Trophoblast cell (in vitro differentiated cells and primary cell): ENCODE measurements around the gene POC5.

ENCODE experiments used
- DNase-seq, 2 donors: peaks; one replicate each; pipeline ENCODE4 v3.0.0-alpha.2; 2016
- H2AFZ ChIP-seq: 2 replicates; pipeline ENCODE4 v1.6.1; 2013; ENCODE audit warnings: low read length, moderate library complexity, mild to moderate bottlenecking; ENCODE audit not compliant: insufficient read depth, poor library complexity
- H2AK5ac ChIP-seq: 2 replicates; pipeline ENCODE4 v1.6.1; 2013; ENCODE audit warnings: mild to moderate bottlenecking, low read length
- H2BK120ac ChIP-seq: 2 replicates; pipeline ENCODE4 v1.6.1; 2013; ENCODE audit warnings: low read length, mild to moderate bottlenecking, moderate library complexity; ENCODE audit not compliant: insufficient read depth, poor library complexity
- H2BK12ac ChIP-seq: 2 replicates; pipeline ENCODE4 v1.6.1; 2013; ENCODE audit warnings: mild to moderate bottlenecking, low read length, moderate library complexity
- H2BK5ac ChIP-seq: 2 replicates; pipeline ENCODE4 v1.6.1; 2013; ENCODE audit warnings: low read length, low read depth, moderate library complexity, mild to moderate bottlenecking; ENCODE audit not compliant: poor library complexity
- H3K14ac ChIP-seq: 2 replicates; pipeline ENCODE4 v1.6.1; 2013; ENCODE audit warnings: mild to moderate bottlenecking, low read length
- H3K18ac ChIP-seq: 2 replicates; pipeline ENCODE4 v1.6.1; 2013; ENCODE audit warnings: mild to moderate bottlenecking, low read length
- H3K23ac ChIP-seq: 2 replicates; pipeline ENCODE4 v1.6.1; 2013; ENCODE audit warnings: low read length
- H3K27ac ChIP-seq: 2 replicates; pipeline ENCODE4 v1.5.1; 2013; ENCODE audit warnings: low read depth, mild to moderate bottlenecking, inconsistent platforms, low read length, moderate library complexity
- H3K27me3 ChIP-seq: 2 replicates; pipeline ENCODE4 v1.6.1; 2013; ENCODE audit warnings: inconsistent platforms, mild to moderate bottlenecking, low read length, moderate library complexity; ENCODE audit not compliant: insufficient read depth
- H3K36me3 ChIP-seq, 2 experiments: 1 replicate in 1 of 2; 2 replicates in 1 of 2; pipeline ENCODE4 v1.6.1; 2013; ENCODE audit warnings: low read length in 2 of 2, mild to moderate bottlenecking in 2 of 2, moderate library complexity in 1 of 2; ENCODE audit not compliant: insufficient read depth in 2 of 2, control insufficient read depth in 1 of 2
- H3K4ac ChIP-seq: 2 replicates; pipeline ENCODE4 v1.6.1; 2013; ENCODE audit warnings: low read depth, mild to moderate bottlenecking, low read length, moderate library complexity
- H3K4me1 ChIP-seq, 2 experiments: 1 replicate in 1 of 2; 2 replicates in 1 of 2; pipeline ENCODE4 v1.6.1; 2013; ENCODE audit warnings: low read length in 2 of 2, mild to moderate bottlenecking in 2 of 2, moderate library complexity in 1 of 2; ENCODE audit not compliant: insufficient read depth in 2 of 2, control insufficient read depth in 1 of 2
- H3K4me2 ChIP-seq: 2 replicates; pipeline ENCODE4 v1.6.1; 2013; ENCODE audit warnings: inconsistent platforms, mild to moderate bottlenecking, low read length, moderate library complexity
- H3K4me3 ChIP-seq: 2 replicates; pipeline ENCODE4 v1.5.1; 2013; ENCODE audit warnings: mild to moderate bottlenecking, low read depth, low read length, inconsistent platforms
- H3K79me1 ChIP-seq: one replicate; pipeline ENCODE4 v1.6.1; 2013; ENCODE audit warnings: low read length
- H3K79me2 ChIP-seq: 2 replicates; pipeline ENCODE4 v1.6.1; 2013; ENCODE audit warnings: low read length, mild to moderate bottlenecking; ENCODE audit not compliant: control insufficient read depth, insufficient read depth, poor library complexity
- H3K9ac ChIP-seq: 2 replicates; pipeline ENCODE4 v1.6.1; 2013; ENCODE audit warnings: mild to moderate bottlenecking, low read length
- H3K9me3 ChIP-seq: 2 replicates; pipeline ENCODE4 v1.6.1; 2013; ENCODE audit warnings: low read depth, mild to moderate bottlenecking, control low read depth, inconsistent platforms, low read length; ENCODE audit not compliant: insufficient read depth
- H4K12ac ChIP-seq: 2 replicates; pipeline ENCODE4 v1.6.1; 2013; ENCODE audit warnings: low read depth, mild to moderate bottlenecking, low read length, moderate library complexity
- H4K8ac ChIP-seq: 2 replicates; pipeline ENCODE4 v1.6.1; 2013; ENCODE audit warnings: low read depth, mild to moderate bottlenecking, low read length, moderate library complexity
- H4K91ac ChIP-seq: one replicate; pipeline ENCODE4 v1.6.1; 2013; ENCODE audit warnings: low read depth, mild to moderate bottlenecking, low read length, moderate library complexity
- WGBS: extraction: QIAGEN DNeasy Blood & Tissue Kit; methylation state at CpG from one replicate; pipeline ENCODE4 v1.1.7; 2013; ENCODE audit warnings: missing lambda C conversion rate; ENCODE audit not compliant: insufficient read length, insufficient coverage; ENCODE audit errors: extremely low coverage; 5-methylcytosine and 5-hydroxymethylcytosine counted together

Gene POC5

GRCh38 chr5:75681125-75681830 lies 36.0 kb downstream of the POC5 start:
- no peak overlapping the region for H3K4me3 ChIP-seq
- no peaks in the 10 kb centered on the region for H3K9me3 ChIP-seq
- no peaks in the 10 kb centered on the region for H3K79me1 ChIP-seq
- no peak overlapping the region for H2AK5ac ChIP-seq
- no peak overlapping the region for H3K9ac ChIP-seq
- H3K4me2 ChIP-seq = no peak overlapping the region
- no peak overlapping the region for H2BK12ac ChIP-seq
- H3K27me3 ChIP-seq = no peaks in the 10 kb centered on the region
- H4K8ac ChIP-seq = no peak overlapping the region
- no peak overlapping the region for H4K91ac ChIP-seq
- no peak overlapping the region for H2BK120ac ChIP-seq
- no peak overlapping the region for H2AFZ ChIP-seq
- H3K36me3 ChIP-seq = peaks cover 3 to 7% of the 10 kb centered on the region in 2 experiments
- no peak overlapping the region for H3K14ac ChIP-seq
- H4K12ac ChIP-seq = no peak overlapping the region
- H3K79me2 ChIP-seq = no peaks in the 10 kb centered on the region
- H2BK5ac ChIP-seq = no peak overlapping the region
- no CpG with 5 or more reads among the region's 2 CpGs for WGBS
- H3K23ac ChIP-seq = no peak overlapping the region
- H3K4me1 ChIP-seq = no peaks in the 10 kb centered on the region
- H3K4ac ChIP-seq = no peak overlapping the region
- H3K27ac ChIP-seq = no peak overlapping the region
- H3K18ac ChIP-seq = no peak overlapping the region
- peak in 1 of 2 donors; percentile 81 for DNase-seq

GRCh38 chr5:75678155-75678554 lies 39.1 kb downstream of the POC5 start:
- no peak overlapping the region for H2AFZ ChIP-seq
- no peak overlapping the region for H3K4me2 ChIP-seq
- DNase-seq = no peak
- no peak overlapping the region for H4K91ac ChIP-seq
- H3K9ac ChIP-seq = no peak overlapping the region
- no peak overlapping the region for H3K18ac ChIP-seq
- H4K12ac ChIP-seq = no peak overlapping the region
- H3K4ac ChIP-seq = no peak overlapping the region
- no peak overlapping the region for H3K4me3 ChIP-seq
- H3K9me3 ChIP-seq = no peaks in the 10 kb centered on the region
- no peaks in the 10 kb centered on the region for H3K4me1 ChIP-seq
- no peaks in the 10 kb centered on the region for H3K27me3 ChIP-seq
- H3K79me2 ChIP-seq = no peaks in the 10 kb centered on the region
- no peak overlapping the region for H2BK120ac ChIP-seq
- no peak overlapping the region for H3K14ac ChIP-seq
- no peak overlapping the region for H2BK5ac ChIP-seq
- H2AK5ac ChIP-seq = no peak overlapping the region
- no peak overlapping the region for H4K8ac ChIP-seq
- no peak overlapping the region for H2BK12ac ChIP-seq
- no peak overlapping the region for H3K27ac ChIP-seq
- WGBS = no CpG with 5 or more reads among the region's 3 CpGs
- H3K23ac ChIP-seq = no peak overlapping the region
- no peaks in the 10 kb centered on the region for H3K79me1 ChIP-seq
- peaks cover 3 to 4% of the 10 kb centered on the region in 2 experiments for H3K36me3 ChIP-seq

GRCh38 chr5:75677607-75678006 lies 39.6 kb downstream of the POC5 start:
- Histone ChIP-seq H4K12ac (no peak overlapping the region), H3K14ac (no peak overlapping the region), H2BK12ac (no peak overlapping the region), H3K79me2 (no peaks in the 10 kb centered on the region), H3K27ac (no peak overlapping the region), H2BK5ac (no peak overlapping the region), H3K23ac (no peak overlapping the region), H3K18ac (no peak overlapping the region), H3K4me1 (no peaks in the 10 kb centered on the region), H3K4me3 (no peak overlapping the region), H3K27me3 (no peaks in the 10 kb centered on the region), H3K36me3 (peaks cover 4 to 5% of the 10 kb centered on the region in 2 experiments), H2AK5ac (no peak overlapping the region), H2BK120ac (no peak overlapping the region), H3K4me2 (no peak overlapping the region), H3K4ac (no peak overlapping the region), H4K8ac (no peak overlapping the region), H3K9ac (no peak overlapping the region), H2AFZ (no peak overlapping the region), H3K9me3 (no peaks in the 10 kb centered on the region), H3K79me1 (no peaks in the 10 kb centered on the region), H4K91ac (no peak overlapping the region)
- WGBS = no CpG with 5 or more reads among the region's 1 CpG
- DNase-seq = no peak

- no peak overlapping the region for H2AK5ac ChIP-seq
- H3K79me2 ChIP-seq = no peaks in the 10 kb centered on the region
- WGBS = no CpG with 5 or more reads among the region's 1 CpG
- no peak overlapping the region for H3K4ac ChIP-seq
- H2BK12ac ChIP-seq = no peak overlapping the region
- no peak overlapping the region for H4K12ac ChIP-seq
- no peak overlapping the region for H3K4me2 ChIP-seq
- no peak overlapping the region for H3K18ac ChIP-seq
- no peak overlapping the region for H3K4me3 ChIP-seq
- no peak overlapping the region for H3K23ac ChIP-seq
- H4K91ac ChIP-seq = no peak overlapping the region
- H3K36me3 ChIP-seq = peaks cover 5 to 6% of the 10 kb centered on the region in 2 experiments
- no peaks in the 10 kb centered on the region for H3K79me1 ChIP-seq
- no peak overlapping the region for H3K27ac ChIP-seq
- no peak overlapping the region for H2BK120ac ChIP-seq
- no peak overlapping the region for H4K8ac ChIP-seq
- no peaks in the 10 kb centered on the region for H3K27me3 ChIP-seq
- H2BK5ac ChIP-seq = no peak overlapping the region
- H3K9me3 ChIP-seq = no peaks in the 10 kb centered on the region
- H3K4me1 ChIP-seq = no peaks in the 10 kb centered on the region
- DNase-seq = no peak
- H3K14ac ChIP-seq = no peak overlapping the region
- no peak overlapping the region for H3K9ac ChIP-seq
- no peak overlapping the region for H2AFZ ChIP-seq
These were observed 41.5 kb downstream of the POC5 start for GRCh38 chr5:75675783-75676182.
